ENCODE data around the gene ZNF169.
"Not testable (repeated sequence)": the region's sequence is repeated elsewhere in the genome, so short reads cannot be mapped to it uniquely, and the experiment has no call there.

GRCh38 chr9:94348754-94349153 is 89.7 kb downstream of the ZNF169 start:
- TF ChIP-seq CTCF, POLR2A (IDR thresholded peaks at IDR 0.05): not testable (repeated sequence)
